Measurements from ENCODE around the gene RALGPS2.
"Not testable (repeated sequence)": the region's sequence is repeated elsewhere in the genome, so short reads cannot be mapped to it uniquely, and the experiment has no call there.

Gene RALGPS2

DNA sequence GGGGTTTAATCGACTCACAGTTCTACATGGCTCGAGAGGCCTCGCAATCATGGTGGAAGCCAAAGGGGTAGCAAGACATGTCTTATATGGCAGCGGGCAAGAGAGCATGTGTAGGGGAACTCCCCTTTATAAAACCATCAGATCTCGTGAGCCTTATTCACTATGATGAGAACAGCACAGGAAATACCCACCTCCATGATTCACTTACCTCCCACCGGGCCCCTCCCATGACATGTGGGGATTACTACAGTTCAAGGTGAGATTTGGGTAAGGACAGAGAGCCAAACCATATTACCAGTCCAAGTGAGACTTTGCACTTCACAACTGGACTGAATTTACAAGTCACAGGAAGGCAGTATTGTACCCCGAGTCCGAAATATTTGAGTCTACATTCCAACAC is 219.7 kb downstream of the RALGPS2 start:
- no peak for DNase-seq (ENCODE audit: low spot score)

DNA sequence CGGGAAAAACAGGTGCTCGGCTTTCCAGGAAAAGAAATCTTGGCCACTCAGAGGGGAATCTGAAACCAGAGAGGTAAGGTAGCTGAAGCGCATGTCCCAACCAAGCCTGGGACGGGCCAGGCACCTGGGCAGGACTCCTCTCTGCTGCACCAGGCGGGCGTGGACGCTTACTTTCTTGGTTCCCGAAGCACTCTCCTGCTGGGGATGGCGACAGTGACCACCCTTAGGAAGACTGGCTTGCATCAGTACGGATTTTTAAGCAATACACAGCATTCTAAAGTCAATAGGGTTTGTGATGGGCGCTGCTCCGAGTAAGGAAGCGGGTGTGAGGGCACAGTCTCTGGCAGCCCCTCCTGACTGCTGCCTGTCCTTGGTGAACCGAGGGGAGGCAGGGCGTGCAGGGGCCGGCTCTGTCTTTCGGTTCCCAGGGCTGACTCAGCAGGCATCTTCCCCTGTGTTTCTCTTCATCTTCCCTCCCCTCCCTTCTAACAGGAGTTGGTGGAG is 220.8 kb downstream of the RALGPS2 start:
- no peak for DNase-seq (ENCODE audit: low spot score)

DNA sequence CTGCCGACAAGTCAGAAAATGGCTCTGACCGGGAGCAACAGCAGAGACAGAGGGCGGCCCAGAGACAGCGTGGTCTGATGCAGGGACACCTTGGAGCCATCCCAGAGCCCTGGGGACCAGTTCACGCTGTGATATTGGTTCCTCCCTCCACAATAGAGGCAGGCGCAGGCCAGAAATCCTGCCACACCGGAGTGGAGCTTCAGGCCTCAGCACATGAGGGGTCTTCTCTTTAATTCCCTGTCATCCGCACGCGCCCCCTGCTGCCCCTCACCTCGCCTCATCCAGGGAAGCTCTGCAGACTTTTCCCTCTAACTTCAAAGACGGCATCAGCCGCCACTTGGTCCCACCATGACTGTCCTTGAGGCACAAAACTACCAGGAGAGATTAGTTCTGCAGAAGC is 221.4 kb downstream of the RALGPS2 start:
- no peak for DNase-seq (ENCODE audit: low spot score)

DNA sequence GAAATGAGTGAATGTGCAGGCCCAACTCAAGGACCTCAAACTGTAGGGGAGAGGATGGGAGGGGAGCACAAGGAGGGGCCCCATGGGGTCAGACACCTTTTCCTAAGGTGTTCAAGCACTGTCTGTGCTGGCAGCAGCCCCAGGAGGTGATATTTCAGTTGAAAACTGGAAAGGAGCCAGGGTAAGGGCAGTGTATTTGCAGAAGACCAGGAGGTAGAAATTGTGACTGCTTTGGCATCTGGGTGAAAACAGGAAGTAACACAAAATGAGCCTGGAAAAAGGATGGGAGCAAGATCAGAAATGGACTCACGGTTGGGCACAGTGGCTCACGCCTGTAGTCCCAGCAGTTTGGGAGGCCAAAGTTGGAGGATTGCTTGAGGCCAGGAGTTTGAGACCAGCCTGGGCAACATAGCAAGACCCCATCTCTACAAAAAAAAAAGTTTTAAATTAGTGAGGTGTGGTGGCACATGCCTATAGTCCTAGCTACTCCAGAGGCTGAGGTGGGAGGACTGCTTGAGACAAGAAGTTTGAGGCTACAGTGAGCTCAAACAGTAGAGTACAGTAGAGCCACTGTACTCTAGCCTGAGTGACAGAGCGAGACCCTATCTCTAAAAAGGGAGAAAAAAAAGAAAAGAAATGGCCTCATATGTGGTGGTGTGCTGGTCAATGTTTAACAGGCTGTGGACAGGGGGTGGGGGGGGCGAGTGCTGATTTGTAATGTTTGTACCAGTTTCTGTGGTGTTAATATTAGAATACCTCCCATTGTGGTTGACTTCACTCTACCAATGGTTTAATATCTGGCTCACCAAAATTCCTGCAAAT is 222.0 kb downstream of the RALGPS2 start:
- DNase-seq (ENCODE audit: low spot score): no peak

DNA sequence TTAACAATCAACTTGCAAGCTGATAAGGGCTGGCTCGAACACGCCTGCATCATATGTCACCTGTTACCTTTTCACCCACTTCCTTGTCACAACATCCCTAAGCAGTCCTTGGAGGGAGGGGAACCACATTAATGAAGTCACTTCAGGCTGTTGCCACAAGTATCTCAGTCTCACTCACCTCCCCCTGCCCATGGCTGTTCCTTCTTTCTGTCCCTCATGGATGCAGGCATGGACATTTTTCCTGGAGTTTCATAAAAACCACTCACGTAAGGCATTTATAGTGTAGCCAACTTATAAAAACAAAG is 222.6 kb downstream of the RALGPS2 start:
- DNase-seq (ENCODE audit: low spot score): no peak

DNA sequence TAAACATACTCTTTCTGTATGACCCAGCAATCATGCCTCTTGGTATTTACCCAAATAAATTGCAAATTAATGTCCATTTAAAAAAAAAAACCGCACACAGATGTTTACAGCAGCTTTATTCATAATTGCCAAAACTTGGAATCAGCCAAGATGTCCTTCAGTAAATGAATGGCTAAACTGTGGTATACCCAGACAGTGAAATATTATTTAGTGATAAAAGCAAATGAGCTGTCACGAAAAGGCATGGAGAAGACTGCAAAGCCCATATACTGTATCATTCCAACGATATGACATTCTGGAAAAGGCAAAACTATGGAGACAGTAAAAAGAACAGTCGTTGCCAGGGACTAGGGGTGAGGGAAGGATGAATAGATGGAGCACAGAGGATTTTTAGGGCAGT is 223.6 kb downstream of the RALGPS2 start:
- no peak for DNase-seq (ENCODE audit: low spot score)

DNA sequence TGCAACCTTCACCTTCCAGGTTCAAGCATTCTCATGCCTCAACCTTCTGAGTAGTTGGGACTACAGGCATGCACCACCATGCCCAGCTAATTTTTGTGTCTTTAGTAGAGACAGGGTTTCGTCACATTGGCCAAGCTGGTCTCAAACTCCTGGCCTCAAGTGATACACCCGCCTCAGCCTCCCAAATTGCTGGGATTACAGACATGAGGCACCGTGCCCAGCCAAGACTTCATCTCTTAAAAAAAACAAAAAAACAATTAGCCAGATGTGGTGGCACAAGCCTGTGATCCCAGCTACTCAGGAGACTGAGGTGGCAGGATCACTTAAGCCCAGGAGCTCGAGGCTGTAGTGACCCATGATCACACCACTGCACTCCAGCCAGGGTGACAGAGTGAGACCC is 224.8 kb downstream of the RALGPS2 start:
- DNase-seq (ENCODE audit: low spot score): not testable (repeated sequence)

DNA sequence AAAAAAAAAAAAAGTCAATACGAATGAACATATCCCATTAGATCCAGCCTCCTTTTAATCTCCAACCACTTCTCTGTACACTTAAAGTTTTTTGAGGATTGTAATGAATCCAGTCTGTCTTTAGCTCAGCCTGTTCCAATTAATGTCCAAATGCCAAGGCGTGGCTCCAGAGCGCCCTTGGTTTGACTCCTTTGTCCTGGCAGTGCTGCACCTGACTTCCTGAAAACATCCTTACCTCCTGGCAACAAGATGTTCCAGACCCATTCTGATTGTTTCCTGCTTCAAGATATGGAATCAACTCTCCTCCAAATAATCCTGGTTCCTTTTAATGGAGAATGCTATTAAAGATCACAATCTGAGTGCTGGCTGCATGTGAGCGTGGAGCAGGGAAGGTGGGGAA is 226.6 kb downstream of the RALGPS2 start:
- no peak for DNase-seq (ENCODE audit: low spot score)

DNA sequence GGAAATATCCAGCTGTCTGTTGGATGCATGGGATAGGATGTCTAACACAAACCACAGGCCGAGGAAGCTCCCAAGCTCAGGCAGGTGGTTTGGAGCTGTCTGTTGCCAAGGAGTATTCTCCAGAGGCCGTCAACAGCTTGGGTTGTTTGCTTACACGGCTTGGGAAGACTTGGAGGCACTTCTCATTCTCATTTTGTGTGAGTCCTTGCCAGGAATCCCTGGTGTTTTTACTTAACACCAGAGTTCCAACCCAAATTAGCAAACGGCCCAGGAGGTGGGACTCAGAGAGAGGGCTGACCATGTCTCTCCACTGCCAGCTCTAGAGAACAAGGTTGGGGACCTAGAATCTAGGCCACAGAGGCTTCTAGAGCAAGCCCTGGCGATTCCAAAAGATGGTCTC is 228.0 kb downstream of the RALGPS2 start:
- no peak for DNase-seq (ENCODE audit: low spot score)

DNA sequence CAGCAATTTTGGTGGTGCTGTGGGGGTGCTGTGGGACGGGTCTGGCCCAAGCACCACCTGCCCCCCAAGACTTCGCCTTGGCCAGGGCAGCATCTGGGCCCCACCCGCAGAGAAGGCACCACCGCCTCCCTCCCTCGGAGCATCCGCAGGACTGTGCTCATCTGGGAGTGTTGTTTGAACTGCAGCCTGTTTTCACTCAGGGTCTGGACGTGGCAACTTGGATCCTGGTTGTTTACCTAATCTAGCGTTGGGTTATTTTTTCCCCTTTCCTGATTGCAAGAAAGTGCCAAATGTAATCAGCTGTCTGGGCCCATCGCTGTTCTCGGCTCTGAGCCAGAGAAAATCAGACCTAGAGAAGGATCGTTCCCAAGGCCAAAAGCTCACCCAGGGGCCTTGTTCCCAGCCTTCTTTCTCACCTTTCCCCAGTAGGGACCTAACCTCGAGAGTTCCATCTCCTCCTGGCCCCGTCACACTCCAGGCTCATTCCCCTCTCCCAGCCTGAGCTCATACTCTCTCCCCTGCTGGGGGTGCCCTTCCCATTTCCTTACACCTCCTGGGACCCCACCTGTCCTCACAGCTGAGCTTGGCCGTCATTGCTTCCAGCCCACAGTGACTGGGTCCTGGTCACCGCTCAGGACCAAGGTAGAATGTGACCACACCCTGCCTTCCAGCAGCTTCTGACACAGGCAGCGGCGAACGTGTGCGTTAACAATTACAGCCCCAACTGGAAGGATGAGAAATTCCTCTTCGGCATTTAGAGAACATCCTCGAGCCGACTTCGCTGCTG is 228.7 kb downstream of the RALGPS2 start:
- DNase-seq (ENCODE audit: low spot score): no peak

DNA sequence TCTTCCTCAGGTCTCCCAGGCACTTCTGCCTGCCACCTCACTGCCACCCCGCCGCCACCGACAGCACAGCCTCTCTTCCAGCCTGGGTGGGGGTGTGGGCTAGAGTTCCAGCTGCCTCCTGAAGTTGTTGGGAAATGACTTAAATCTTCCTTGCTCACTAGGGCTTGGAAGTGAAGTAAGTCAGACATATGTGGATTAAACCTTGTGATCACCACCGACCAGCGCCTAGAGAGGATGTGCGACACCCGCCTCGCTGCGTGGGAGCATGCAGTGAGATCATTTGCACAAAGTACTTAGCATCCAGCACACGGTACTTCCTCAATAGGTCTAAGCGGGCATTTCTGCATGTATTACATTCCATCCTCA is 229.3 kb downstream of the RALGPS2 start:
- no peak for DNase-seq (ENCODE audit: low spot score)

DNA sequence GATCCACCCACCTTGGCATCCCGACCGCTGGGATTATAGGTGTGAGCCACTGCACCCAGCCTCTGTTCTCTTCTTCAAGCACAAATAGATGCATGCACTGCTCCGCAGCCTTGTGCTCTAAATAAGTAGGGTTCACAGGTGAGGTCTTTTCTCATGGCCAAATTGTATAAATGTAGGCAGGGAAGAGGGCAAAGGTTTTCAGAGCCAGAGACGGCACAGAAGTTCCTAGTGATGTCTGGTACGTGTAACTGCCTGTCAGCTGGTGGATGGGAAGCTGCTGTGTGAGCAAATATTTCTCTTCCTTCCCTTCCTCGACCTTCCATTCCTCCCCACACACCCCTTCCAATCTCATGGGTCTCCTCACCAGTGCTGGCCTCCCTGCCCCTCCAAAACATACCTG is 229.9 kb downstream of the RALGPS2 start:
- DNase-seq (ENCODE audit: low spot score): no peak

DNA sequence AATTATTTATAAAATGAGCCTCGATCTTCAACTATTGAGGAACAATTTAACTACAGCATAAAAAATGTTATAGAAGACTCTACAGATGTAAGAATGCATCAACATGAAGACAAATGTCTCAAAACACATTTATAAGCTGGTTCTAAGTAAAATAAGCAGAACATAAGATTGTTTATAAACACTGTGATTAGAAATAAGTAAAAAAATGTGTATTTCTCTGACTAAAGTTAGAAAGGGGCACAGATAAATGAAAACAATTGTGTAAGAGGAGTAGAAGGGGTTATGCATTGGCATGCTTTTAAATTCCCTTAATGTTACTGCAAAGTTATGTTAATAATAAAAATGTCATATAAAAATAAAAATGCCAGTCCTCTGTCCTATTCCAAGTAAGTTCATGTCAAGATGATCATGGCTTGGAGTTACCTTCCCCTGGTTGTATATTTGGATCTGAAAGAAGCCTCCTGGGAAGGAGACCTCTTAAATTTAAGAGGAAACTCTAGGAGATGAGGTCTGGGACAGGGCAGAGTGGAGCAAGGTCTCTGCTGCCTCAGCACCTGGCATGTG is 230.4 kb downstream of the RALGPS2 start:
- DNase-seq (ENCODE audit: low spot score): no peak

DNA sequence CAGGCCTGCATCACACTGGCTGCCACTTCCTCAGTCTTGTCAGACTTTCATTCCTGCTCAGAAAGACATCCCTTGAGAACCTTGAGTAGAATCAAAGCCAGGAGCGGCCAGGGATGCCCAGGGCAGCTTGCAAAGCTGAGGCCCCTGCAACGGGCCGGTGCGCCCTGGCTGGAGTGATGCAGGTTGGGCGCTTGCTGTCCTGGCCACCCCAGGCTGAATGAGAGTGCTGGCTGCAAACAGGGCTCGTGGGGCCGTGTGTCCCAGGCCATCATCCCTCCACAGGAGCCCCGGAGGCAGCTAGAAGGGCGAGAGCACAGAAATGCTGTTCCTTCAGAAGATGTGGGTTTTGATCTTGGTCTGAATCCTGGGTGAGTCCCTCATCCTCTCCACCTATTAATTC is 233.4 kb downstream of the RALGPS2 start:
- no peak for DNase-seq (ENCODE audit: low spot score)

DNA sequence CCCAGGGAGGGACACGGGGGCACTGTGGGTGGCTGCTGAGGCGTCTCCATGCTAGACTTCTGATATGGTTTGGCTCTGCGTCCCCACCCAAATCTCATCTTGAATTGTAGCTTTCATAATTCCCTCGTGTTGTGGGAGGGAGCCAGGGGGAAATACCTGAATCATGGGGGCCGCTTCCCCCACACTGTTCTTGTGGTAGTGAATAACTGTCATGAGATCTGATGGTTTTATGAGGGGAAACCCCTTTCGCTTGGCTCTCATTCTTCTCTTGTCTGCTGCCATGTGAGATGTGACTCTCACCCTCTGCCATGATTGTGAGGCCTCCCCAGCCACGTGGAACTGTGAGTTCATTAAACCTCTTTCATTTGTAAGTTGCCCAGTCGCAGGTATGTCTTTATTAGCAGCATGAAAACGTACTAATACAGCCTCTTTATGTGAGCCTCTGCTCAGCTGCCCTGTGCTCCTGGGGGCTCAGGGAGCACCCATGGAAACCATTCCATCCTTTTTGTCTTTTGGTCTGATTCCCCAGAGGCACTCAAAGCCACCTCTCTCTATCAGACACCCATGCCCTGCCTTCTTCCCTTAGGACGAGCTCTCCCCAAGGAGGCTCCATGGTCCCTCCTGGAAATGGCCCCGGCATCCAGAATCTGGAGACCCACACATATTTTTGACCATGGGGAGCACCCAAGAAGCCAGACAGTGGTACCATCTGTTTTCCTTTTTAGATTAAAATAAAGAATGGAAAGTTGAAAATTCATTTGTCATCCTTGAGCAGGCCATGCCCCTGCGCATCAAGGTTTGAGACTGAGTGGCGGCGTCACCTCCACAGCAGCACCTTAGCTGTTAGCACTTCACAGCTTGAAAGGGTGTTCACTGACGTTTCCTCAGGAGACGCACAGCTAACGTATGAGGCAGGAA is 234.8 kb downstream of the RALGPS2 start:
- DNase-seq (ENCODE audit: low spot score): no peak

DNA sequence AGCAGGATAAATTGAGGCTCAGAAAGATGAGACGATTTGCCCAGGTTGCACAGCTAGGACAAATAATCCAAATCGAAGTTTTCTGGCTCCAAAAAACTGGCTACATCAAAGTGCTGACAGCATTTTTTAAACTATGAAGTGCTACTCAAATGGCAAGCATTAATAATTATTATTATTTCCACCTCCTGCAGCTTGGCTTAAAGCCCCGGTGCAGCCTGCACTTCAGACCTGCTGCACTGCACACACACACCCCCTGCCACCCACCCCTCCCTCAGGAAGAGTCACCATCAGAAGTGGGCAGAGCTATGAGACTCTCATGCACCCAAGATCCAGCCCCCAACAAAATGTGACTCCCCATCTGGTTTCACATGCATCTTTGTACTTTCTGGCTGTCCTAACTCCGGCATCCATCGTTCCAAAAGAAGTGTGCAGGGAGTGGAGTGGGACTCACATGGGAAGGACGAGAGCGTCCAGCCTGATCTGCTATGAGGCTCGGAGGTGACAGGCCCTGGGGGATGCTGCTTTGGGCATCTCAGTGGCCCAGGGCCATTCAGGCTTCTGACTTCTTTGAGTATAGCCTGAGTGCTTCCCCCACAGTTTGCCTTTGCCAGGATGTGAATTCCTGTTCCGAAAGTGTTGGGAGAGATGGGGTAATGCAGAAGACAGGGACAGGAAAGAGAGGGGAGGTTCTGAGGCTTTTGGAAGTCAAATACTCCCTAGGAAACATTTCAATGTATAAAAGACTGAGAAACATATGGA is 235.6 kb downstream of the RALGPS2 start:
- DNase-seq (ENCODE audit: low spot score): no peak

DNA sequence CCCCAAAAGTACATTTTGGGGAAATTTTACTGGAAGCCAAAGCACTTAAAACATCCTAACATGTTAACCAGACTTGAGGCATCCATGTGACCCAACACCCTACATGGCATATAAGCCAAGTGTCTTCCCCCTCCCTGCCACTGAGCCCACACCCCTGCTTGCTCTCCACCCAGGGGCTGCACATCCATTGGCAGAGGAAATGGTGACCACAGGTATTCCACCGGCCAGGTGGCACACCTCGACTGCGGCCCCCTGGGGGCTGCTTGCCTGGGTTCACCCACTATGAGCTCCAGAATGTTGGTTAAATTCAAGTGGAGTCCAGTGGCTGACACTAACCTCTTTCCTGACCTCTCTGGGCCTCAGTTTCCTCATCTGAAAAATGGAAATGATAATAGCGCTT is 236.3 kb downstream of the RALGPS2 start:
- no peak for DNase-seq (ENCODE audit: low spot score)

DNA sequence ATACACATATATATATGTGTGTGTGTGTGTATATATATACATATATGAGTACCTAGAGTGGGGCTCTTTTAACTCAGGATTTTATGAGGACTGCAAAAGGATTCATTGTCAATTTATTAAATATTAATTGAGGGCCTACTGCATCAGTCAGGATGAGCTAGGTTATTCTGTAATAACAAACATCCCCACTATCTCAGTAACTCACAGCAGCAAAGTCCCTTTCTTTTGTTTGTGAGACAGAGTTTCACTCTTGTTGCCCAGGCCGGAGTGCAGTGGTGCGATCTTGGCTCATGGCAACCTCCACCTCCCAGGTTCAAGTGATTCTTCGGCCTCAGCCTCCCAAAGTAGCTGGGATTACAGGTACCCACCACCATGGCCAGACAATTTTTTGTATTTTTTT is 236.8 kb downstream of the RALGPS2 start:
- DNase-seq (ENCODE audit: low spot score): no peak

DNA sequence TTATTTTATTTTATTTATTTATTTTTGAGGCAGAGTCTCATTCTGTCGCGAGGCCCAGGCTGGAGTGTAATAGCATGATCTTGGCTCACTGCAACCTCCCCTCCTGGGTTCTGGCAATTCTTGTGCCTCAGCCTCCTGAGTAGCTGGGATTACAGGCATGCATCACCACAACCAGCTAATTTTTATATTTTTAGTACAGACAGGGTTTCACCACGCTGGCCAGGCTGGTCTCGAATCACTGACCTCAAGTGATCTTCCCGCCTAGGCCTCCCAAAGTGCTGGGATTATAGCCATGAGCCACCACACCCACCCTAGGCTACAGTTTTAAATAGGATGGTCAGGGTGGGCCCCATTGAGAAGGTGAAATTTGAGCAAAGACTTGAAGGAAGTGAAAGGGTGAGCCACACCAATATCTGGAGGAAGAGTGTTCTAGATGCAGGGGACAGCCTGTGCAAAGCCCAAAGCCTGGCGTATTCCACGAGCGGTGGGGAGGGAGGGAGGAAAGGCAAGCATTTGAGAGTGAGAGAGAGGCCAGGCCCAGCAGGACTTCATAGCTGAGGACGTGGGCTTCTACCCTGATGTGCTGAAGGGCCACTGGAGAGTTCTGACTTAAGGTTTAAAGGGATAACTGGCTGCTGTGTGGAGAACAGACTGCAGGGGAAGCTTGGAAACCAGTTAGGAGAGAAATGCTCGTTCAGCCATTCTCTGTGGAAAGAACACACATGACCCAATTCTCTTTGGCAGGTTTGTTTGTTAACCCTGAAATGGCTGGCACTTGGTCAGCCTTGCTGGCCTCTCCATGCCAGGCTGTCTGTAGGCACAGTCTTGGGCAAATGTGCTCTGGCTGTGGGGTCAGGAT is 238.0 kb downstream of the RALGPS2 start:
- DNase-seq (ENCODE audit: low spot score): no peak
